NCI-H524 treated with DMSO at 0.1 percent for 48 hours (cell line): Measurements from ENCODE around the gene TRAPPC4.
"Not testable (repeated sequence)": the region's sequence is repeated elsewhere in the genome, so short reads cannot be mapped to it uniquely, and the experiment has no call there.

Experiments
- DNase-seq: peaks from one replicate; lab custom pipeline; 2025; lab: John Stamatoyannopoulos, UW

TRAPPC4 gene

GRCh38 chr11:119018074-119018938 lies at the start of gene TRAPPC4, which contains the start of gene RPS25:
Gene TRAPPC4, plus strand, starts transcription at chr11:119018766. Its CDS starts 30 bp downstream, at chr11:119018796.
Gene RPS25, minus strand, starts transcription at chr11:119018343. Its CDS starts 59 bp downstream, at chr11:119018284.
- DNase-seq: peak; percentile 89

- not testable (repeated sequence) for DNase-seq
Observed at GRCh38 chr11:118969508-118969907, 49.1 kb upstream of the TRAPPC4 start.

- no peak for DNase-seq
Observed at GRCh38 chr11:118971646-118972045, 46.9 kb upstream of the TRAPPC4 start, which contains the start of gene FOXR1. Gene FOXR1, plus strand, starts transcription at chr11:118971761. Its CDS starts 171 bp downstream, at chr11:118971932.

- DNase-seq: no peak
Observed at GRCh38 chr11:118973985-118974384, 44.6 kb upstream of the TRAPPC4 start.

- DNase-seq: peak; percentile 52
Observed at GRCh38 chr11:118975771-118976709, 42.5 kb upstream of the TRAPPC4 start.

- no peak for DNase-seq
Observed at GRCh38 chr11:118979434-118979833, 39.1 kb upstream of the TRAPPC4 start.

GRCh38 chr11:118980191-118980881 lies 38.2 kb upstream of the TRAPPC4 start:
- no peak for DNase-seq

- not testable (repeated sequence) for DNase-seq
Observed at GRCh38 chr11:118984337-118984736, 34.2 kb upstream of the TRAPPC4 start.

GRCh38 chr11:118984825-118985224 lies 33.7 kb upstream of the TRAPPC4 start:
- DNase-seq: peak; percentile 70

GRCh38 chr11:118988280-118988679 lies 30.3 kb upstream of the TRAPPC4 start:
- DNase-seq: no peak

- not testable (repeated sequence) for DNase-seq
Observed at GRCh38 chr11:118991486-118992038, 27.0 kb upstream of the TRAPPC4 start.

GRCh38 chr11:118996926-118997626 lies 21.5 kb upstream of the TRAPPC4 start:
- no peak for DNase-seq

- DNase-seq: peak; percentile 64
Observed at GRCh38 chr11:118997627-118998387, 20.8 kb upstream of the TRAPPC4 start, which contains the start of gene CENATAC. Gene CENATAC, plus strand, starts transcription at chr11:118998138. Its CDS starts 60 bp downstream, at chr11:118998198.

- no peak for DNase-seq
Observed at GRCh38 chr11:118998388-118998717, 20.2 kb upstream of the TRAPPC4 start.

GRCh38 chr11:118998822-118999221 lies 19.7 kb upstream of the TRAPPC4 start:
- DNase-seq: no peak

GRCh38 chr11:119000906-119001305 lies 17.7 kb upstream of the TRAPPC4 start:
- no peak for DNase-seq

- DNase-seq: no peak
Observed at GRCh38 chr11:119006656-119007055, 11.9 kb upstream of the TRAPPC4 start.

- no peak for DNase-seq
Observed at GRCh38 chr11:119011476-119012053, 7.0 kb upstream of the TRAPPC4 start.

- no peak for DNase-seq
Observed at GRCh38 chr11:119012629-119013170, 5.9 kb upstream of the TRAPPC4 start.
